Osteocyte (in vitro differentiated cells): Measurements from ENCODE around the gene CORO2A. TPM values are rescaled to one million over a fixed set of nuclear protein-coding genes. Genes with fewer than 3 reads are reported as not detected.

Source experiments
- DNase-seq: peaks from one replicate; pipeline ENCODE4 v3.0.0; 2021; ENCODE audit warnings: mixed read lengths; ENCODE audit not compliant: unreplicated experiment; ENCODE audit errors: extremely low spot score
- H3K27ac Mint-ChIP-seq: one replicate; pipeline ENCODE4 v1.8.0; 2021; ENCODE audit warnings: mild to moderate bottlenecking, mixed read lengths; ENCODE audit not compliant: unreplicated experiment
- H3K27me3 Mint-ChIP-seq: one replicate; pipeline ENCODE4 v1.8.0; 2021; ENCODE audit warnings: mixed read lengths; ENCODE audit not compliant: unreplicated experiment
- H3K36me3 Mint-ChIP-seq: one replicate; pipeline ENCODE4 v1.8.0; 2021; ENCODE audit warnings: mixed read lengths; ENCODE audit not compliant: unreplicated experiment
- H3K4me1 Mint-ChIP-seq: one replicate; pipeline ENCODE4 v1.8.0; 2021; ENCODE audit warnings: mixed read lengths; ENCODE audit not compliant: unreplicated experiment
- H3K4me3 Mint-ChIP-seq: one replicate; pipeline ENCODE4 v1.8.0; 2021; ENCODE audit warnings: mild to moderate bottlenecking, moderate library complexity, mixed read lengths; ENCODE audit not compliant: unreplicated experiment
- H3K9me3 Mint-ChIP-seq: one replicate; pipeline ENCODE4 v1.8.0; 2021; ENCODE audit warnings: mixed read lengths; ENCODE audit not compliant: unreplicated experiment
- CTCF ChIP-seq: fragments of 200-600 bp; sonication (generic); IDR thresholded peaks from 2 replicates; pipeline ENCODE4 v1.5.0; 2021; ENCODE audit warnings: antibody characterized with exemption, mild to moderate bottlenecking, moderate library complexity
- total RNA-seq: library from RNA; stranded (reverse); gene quantifications from 2 replicates; pipeline ENCODE4 v1.2.1, GENCODE V29; 2021

CORO2A gene
- total RNA-seq, 1 donor from 2014 or later: 1.8 TPM

- Mint-ChIP-seq H3K27ac (no peak overlapping the region), H3K9me3 (no peaks in the 10 kb centered on the region), H3K27me3 (no peaks in the 10 kb centered on the region), H3K36me3 (peaks cover 3% of the 10 kb centered on the region), H3K4me3 (no peak overlapping the region), H3K4me1 (peaks cover 5% of the 10 kb centered on the region)
- DNase-seq: no peak
- no peak for TF ChIP-seq CTCF
Measured at GRCh38 chr9:98195671-98196070, 3.2 kb upstream of the CORO2A start.

GRCh38 chr9:98193336-98193944 is 1.0 kb upstream of the CORO2A start:
- no peak for DNase-seq
- Mint-ChIP-seq H3K27me3 (no peaks in the 10 kb centered on the region), H3K4me1 (peaks cover 5% of the 10 kb centered on the region), H3K9me3 (no peaks in the 10 kb centered on the region), H3K27ac (peak overlapping the region; percentile 46), H3K4me3 (peak overlapping the region; percentile 84), H3K36me3 (no peaks in the 10 kb centered on the region)
- TF ChIP-seq CTCF: no peak

- no peak for DNase-seq
- no peaks in the 10 kb centered on the region for H3K9me3 Mint-ChIP-seq
- H3K4me1 Mint-ChIP-seq: peaks cover 5% of the 10 kb centered on the region
- H3K27me3 Mint-ChIP-seq: no peaks in the 10 kb centered on the region
- peak overlapping the region; percentile 66 for H3K4me3 Mint-ChIP-seq
- TF ChIP-seq CTCF: no peak
- H3K27ac Mint-ChIP-seq: no peak overlapping the region
- no peaks in the 10 kb centered on the region for H3K36me3 Mint-ChIP-seq
Measured at GRCh38 chr9:98191671-98192502, 550 bp downstream of the CORO2A start.

GRCh38 chr9:98191181-98191608 is 1.2 kb downstream of the CORO2A start:
- Mint-ChIP-seq H3K36me3 (no peaks in the 10 kb centered on the region), H3K4me3 (peak overlapping the region; percentile 42), H3K4me1 (peaks cover 5% of the 10 kb centered on the region), H3K9me3 (no peaks in the 10 kb centered on the region), H3K27ac (no peak overlapping the region), H3K27me3 (no peaks in the 10 kb centered on the region)
- TF ChIP-seq CTCF: no peak
- DNase-seq: no peak

GRCh38 chr9:98190757-98191105 is 1.7 kb downstream of the CORO2A start:
- Mint-ChIP-seq H3K4me3 (no peak overlapping the region), H3K36me3 (no peaks in the 10 kb centered on the region), H3K4me1 (peaks cover 6% of the 10 kb centered on the region), H3K9me3 (no peaks in the 10 kb centered on the region), H3K27me3 (no peaks in the 10 kb centered on the region), H3K27ac (no peak overlapping the region)
- TF ChIP-seq CTCF: no peak
- no peak for DNase-seq
